Panc1 (cell line): ENCODE measurements around the gene MAGI1.

Source experiments
- CTCF ChIP-seq: fragments of 450-650 bp; IDR thresholded peaks from 2 replicates; pipeline ENCODE4 v1.5.1; 2017; ENCODE audit warnings: mild to moderate bottlenecking
- POLR2AphosphoS5 ChIP-seq: IDR thresholded peaks from 2 replicates; pipeline ENCODE4 v1.6.1; 2012; ENCODE audit warnings: mild to moderate bottlenecking, low read depth, low read length, moderate library complexity
- SIN3A ChIP-seq: IDR thresholded peaks from 2 replicates; pipeline ENCODE4 v1.6.1; 2012; ENCODE audit warnings: low read depth, mild to moderate bottlenecking, low read length, moderate library complexity, borderline replicate concordance; ENCODE audit not compliant: insufficient read depth
- TCF7L2 ChIP-seq: IDR thresholded peaks from 2 replicates; pipeline ENCODE4 v1.6.1; 2011; ENCODE audit warnings: mild to moderate bottlenecking, low read depth, low read length, inconsistent platforms
- TF ChIP-seq, protein P1 (sequence below), 2 experiments: IDR thresholded peaks; 2 replicates each; pipeline ENCODE4 v1.6.1; 2011 to 2012; ENCODE audit warnings: low read depth in 2 of 2, control low read depth in 1 of 2, low read length in 1 of 2, mild to moderate bottlenecking in 1 of 2, moderate library complexity in 1 of 2; ENCODE audit not compliant: insufficient read depth in 1 of 2

GRCh38 chr3:65958216-65958615, 80.5 kb downstream of the MAGI1 start:
- TF ChIP-seq CTCF (no peak), POLR2AphosphoS5 (no peak), TCF7L2 (no peak), SIN3A (no peak)
- TF ChIP-seq, protein P1, sequence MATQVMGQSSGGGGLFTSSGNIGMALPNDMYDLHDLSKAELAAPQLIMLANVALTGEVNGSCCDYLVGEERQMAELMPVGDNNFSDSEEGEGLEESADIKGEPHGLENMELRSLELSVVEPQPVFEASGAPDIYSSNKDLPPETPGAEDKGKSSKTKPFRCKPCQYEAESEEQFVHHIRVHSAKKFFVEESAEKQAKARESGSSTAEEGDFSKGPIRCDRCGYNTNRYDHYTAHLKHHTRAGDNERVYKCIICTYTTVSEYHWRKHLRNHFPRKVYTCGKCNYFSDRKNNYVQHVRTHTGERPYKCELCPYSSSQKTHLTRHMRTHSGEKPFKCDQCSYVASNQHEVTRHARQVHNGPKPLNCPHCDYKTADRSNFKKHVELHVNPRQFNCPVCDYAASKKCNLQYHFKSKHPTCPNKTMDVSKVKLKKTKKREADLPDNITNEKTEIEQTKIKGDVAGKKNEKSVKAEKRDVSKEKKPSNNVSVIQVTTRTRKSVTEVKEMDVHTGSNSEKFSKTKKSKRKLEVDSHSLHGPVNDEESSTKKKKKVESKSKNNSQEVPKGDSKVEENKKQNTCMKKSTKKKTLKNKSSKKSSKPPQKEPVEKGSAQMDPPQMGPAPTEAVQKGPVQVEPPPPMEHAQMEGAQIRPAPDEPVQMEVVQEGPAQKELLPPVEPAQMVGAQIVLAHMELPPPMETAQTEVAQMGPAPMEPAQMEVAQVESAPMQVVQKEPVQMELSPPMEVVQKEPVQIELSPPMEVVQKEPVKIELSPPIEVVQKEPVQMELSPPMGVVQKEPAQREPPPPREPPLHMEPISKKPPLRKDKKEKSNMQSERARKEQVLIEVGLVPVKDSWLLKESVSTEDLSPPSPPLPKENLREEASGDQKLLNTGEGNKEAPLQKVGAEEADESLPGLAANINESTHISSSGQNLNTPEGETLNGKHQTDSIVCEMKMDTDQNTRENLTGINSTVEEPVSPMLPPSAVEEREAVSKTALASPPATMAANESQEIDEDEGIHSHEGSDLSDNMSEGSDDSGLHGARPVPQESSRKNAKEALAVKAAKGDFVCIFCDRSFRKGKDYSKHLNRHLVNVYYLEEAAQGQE (IDR thresholded peaks at IDR 0.05; ENCODE audit: insufficient read depth in 1 of 2, low read depth in 2 of 2, low read length in 1 of 2) = no peak
